DOHH2 (cell line): ENCODE measurements around the gene NRF1.

Experiments used
- CTCF ChIP-seq: fragments of 200-600 bp; sonication (generic); IDR thresholded peaks from one replicate; pipeline ENCODE4 v1.5.1; 2014; ENCODE audit warnings: antibody characterized with exemption, mild to moderate bottlenecking, low read depth, low read length; ENCODE audit not compliant: poor library complexity, severe bottlenecking
- EZH2phosphoT487 ChIP-seq: fragments of 200-600 bp; sonication (generic); IDR thresholded peaks from 2 replicates; pipeline ENCODE4 v1.6.1; 2017; ENCODE audit warnings: borderline replicate concordance, mild to moderate bottlenecking, antibody characterized with exemption, low read length, moderate library complexity, mixed read lengths

- TF ChIP-seq CTCF (no peak), EZH2phosphoT487 (no peak)
Measured at GRCh38 chr7:129769400-129769774, 157.9 kb downstream of the NRF1 start.
